H9 (cell line): ENCODE data around the gene C1QL1. TPM values are rescaled to one million over a fixed set of nuclear protein-coding genes. Genes with fewer than 3 reads are reported as not detected.

ENCODE experiments used
- DNase-seq: peaks from one replicate; pipeline ENCODE4 v3.0.0-alpha.2; 2017
- H2AFZ ChIP-seq: one replicate; pipeline ENCODE4 v1.6.1; 2013; ENCODE audit warnings: mild to moderate bottlenecking, low read length, control low read depth, moderate library complexity
- H2AK5ac ChIP-seq: 2 replicates; pipeline ENCODE4 v1.6.1; 2013; ENCODE audit warnings: low read length, control low read depth, mixed read lengths; ENCODE audit not compliant: insufficient read length
- H2BK120ac ChIP-seq: one replicate; pipeline ENCODE4 v1.6.1; 2013; ENCODE audit warnings: low read depth, mild to moderate bottlenecking, low read length, control low read depth, inconsistent platforms; ENCODE audit not compliant: poor library complexity, severe bottlenecking
- H2BK12ac ChIP-seq: 2 replicates; pipeline ENCODE4 v1.6.1; 2013; ENCODE audit warnings: low read length, control low read depth, mixed read lengths, low read depth; ENCODE audit not compliant: insufficient read length
- H2BK15ac ChIP-seq: 2 replicates; pipeline ENCODE4 v1.6.1; 2013; ENCODE audit warnings: low read depth, low read length, control low read depth
- H2BK20ac ChIP-seq: one replicate; pipeline ENCODE4 v1.6.1; 2013; ENCODE audit warnings: low read depth, mild to moderate bottlenecking, low read length, control low read depth, inconsistent platforms; ENCODE audit not compliant: poor library complexity, severe bottlenecking
- H2BK5ac ChIP-seq: 2 replicates; pipeline ENCODE4 v1.6.1; 2013; ENCODE audit warnings: low read length, control low read depth, mixed read lengths; ENCODE audit not compliant: insufficient read length
- H3K14ac ChIP-seq: 2 replicates; pipeline ENCODE4 v1.6.1; 2013; ENCODE audit warnings: low read length, control low read depth; ENCODE audit not compliant: insufficient read depth
- H3K18ac ChIP-seq: 2 replicates; pipeline ENCODE4 v1.6.1; 2013; ENCODE audit warnings: low read depth, mild to moderate bottlenecking, mixed read lengths, low read length, control low read depth; ENCODE audit not compliant: insufficient read length
- H3K23ac ChIP-seq: 2 replicates; pipeline ENCODE4 v1.6.1; 2013; ENCODE audit warnings: low read length, control low read depth, mixed read lengths, low read depth; ENCODE audit not compliant: insufficient read length
- H3K23me2 ChIP-seq: 2 replicates; pipeline ENCODE4 v1.6.1; 2013; ENCODE audit warnings: low read depth, mild to moderate bottlenecking, mixed read lengths, low read length, control low read depth; ENCODE audit not compliant: insufficient read length, poor library complexity, severe bottlenecking
- H3K27ac ChIP-seq: 2 replicates; pipeline ENCODE4 v1.5.1; 2013; ENCODE audit warnings: low read length, control low read depth, mixed read lengths, low read depth; ENCODE audit not compliant: insufficient read length
- H3K27me3 ChIP-seq: 2 replicates; pipeline ENCODE4 v1.6.1; 2013; ENCODE audit warnings: low read length, control low read depth, inconsistent platforms; ENCODE audit not compliant: insufficient read depth
- H3K4ac ChIP-seq: 2 replicates; pipeline ENCODE4 v1.6.1; 2013; ENCODE audit warnings: low read depth, mild to moderate bottlenecking, control low read depth, inconsistent platforms, low read length, moderate library complexity
- H3K4me1 ChIP-seq: 2 replicates; pipeline ENCODE4 v1.6.1; 2013; ENCODE audit warnings: low read length, control low read depth, inconsistent platforms; ENCODE audit not compliant: insufficient read depth
- H3K4me2 ChIP-seq: 2 replicates; pipeline ENCODE4 v1.6.1; 2013; ENCODE audit warnings: low read length, control low read depth, mixed read lengths; ENCODE audit not compliant: insufficient read length, insufficient read depth
- H3K56ac ChIP-seq: 2 replicates; pipeline ENCODE4 v1.6.1; 2013; ENCODE audit warnings: low read depth, mild to moderate bottlenecking, mixed read lengths, low read length, control low read depth; ENCODE audit not compliant: insufficient read length
- H3K79me1 ChIP-seq: 2 replicates; pipeline ENCODE4 v1.6.1; 2013; ENCODE audit warnings: low read depth, mild to moderate bottlenecking, moderate library complexity, low read length, control low read depth, inconsistent platforms; ENCODE audit not compliant: insufficient read depth, poor library complexity, severe bottlenecking
- H3K79me2 ChIP-seq: 2 replicates; pipeline ENCODE4 v1.6.1; 2013; ENCODE audit warnings: low read length, control low read depth, inconsistent platforms; ENCODE audit not compliant: insufficient read depth
- H3K9ac ChIP-seq: 2 replicates; pipeline ENCODE4 v1.6.1; 2013; ENCODE audit warnings: low read length, control low read depth, mixed read lengths; ENCODE audit not compliant: insufficient read length; ENCODE audit errors: extremely low read depth
- H3K9me3 ChIP-seq: one replicate; pipeline ENCODE4 v1.6.1; 2013; ENCODE audit warnings: low read depth, low read length, inconsistent platforms; ENCODE audit not compliant: control insufficient read depth
- H3T11ph ChIP-seq: one replicate; pipeline ENCODE4 v1.6.1; 2013; ENCODE audit warnings: mild to moderate bottlenecking, low read length, control low read depth, inconsistent platforms
- H4K20me1 ChIP-seq: one replicate; pipeline ENCODE4 v1.6.1; 2013; ENCODE audit not compliant: control insufficient read depth, insufficient read length, insufficient read depth
- H4K5ac ChIP-seq: 2 replicates; pipeline ENCODE4 v1.6.1; 2013; ENCODE audit warnings: low read depth, mild to moderate bottlenecking, mixed read lengths, low read length, control low read depth; ENCODE audit not compliant: insufficient read length
- H4K8ac ChIP-seq: replicated peaks from 2 replicates; pipeline ENCODE4 v1.6.1; 2013; ENCODE audit warnings: low read length, control low read depth, mixed read lengths, low read depth; ENCODE audit not compliant: insufficient read length
- H4K91ac ChIP-seq: 2 replicates; pipeline ENCODE4 v1.6.1; 2013; ENCODE audit warnings: low read depth, mild to moderate bottlenecking, moderate library complexity, mixed read lengths, low read length, control low read depth; ENCODE audit not compliant: insufficient read length
- H3K27ac Mint-ChIP-seq, 3 experiments: 2 replicates in 2 of 3; 3 replicates in 1 of 3; pipeline ENCODE4 v1.8.0; 2020 to 2021; ENCODE audit warnings: mixed read lengths in 3 of 3, mild to moderate bottlenecking in 1 of 3, moderate library complexity in 1 of 3
- H3K27me3 Mint-ChIP-seq: 2 replicates; pipeline ENCODE4 v1.8.0; 2021; ENCODE audit warnings: low read depth, mild to moderate bottlenecking, moderate library complexity, mixed read lengths
- H3K36me3 Mint-ChIP-seq, 3 experiments: 2 replicates in 2 of 3; 3 replicates in 1 of 3; pipeline ENCODE4 v1.8.0; 2020 to 2021; ENCODE audit warnings: low read depth in 3 of 3, mixed read lengths in 3 of 3; ENCODE audit not compliant: insufficient read depth in 1 of 3
- H3K4me1 Mint-ChIP-seq, 2 experiments: 2 replicates each; pipeline ENCODE4 v1.8.0; 2020; ENCODE audit warnings: mixed read lengths in 2 of 2
- H3K4me3 Mint-ChIP-seq, 2 experiments: 2 replicates in 1 of 2; 3 replicates in 1 of 2; pipeline ENCODE4 v1.8.0; 2020 to 2021; ENCODE audit warnings: mild to moderate bottlenecking in 2 of 2, mixed read lengths in 2 of 2, moderate library complexity in 1 of 2
- H3K9me3 Mint-ChIP-seq, 2 experiments: 2 replicates in 1 of 2; 3 replicates in 1 of 2; pipeline ENCODE4 v1.8.0; 2020; ENCODE audit warnings: mild to moderate bottlenecking in 2 of 2, mixed read lengths in 2 of 2, moderate library complexity in 1 of 2
- WGBS: extraction: QIAGEN DNeasy Blood & Tissue Kit; methylation state at CpG from one replicate; pipeline ENCODE4 v1.1.7; 2013; ENCODE audit warnings: missing lambda C conversion rate, low lambda C conversion rate, mixed read lengths; ENCODE audit not compliant: insufficient read length; ENCODE audit errors: extremely low coverage; 5-methylcytosine and 5-hydroxymethylcytosine counted together
- total RNA-seq: library from RNA; stranded (reverse); gene quantifications from 2 replicates; pipeline ENCODE4 v1.2.1, GENCODE V29; 2021
- TF ChIP-seq, protein P1 (sequence below): fragments of 200-600 bp; sonication (generic); conservative IDR thresholded peaks from 3 replicates; pipeline ENCODE4 v1.8.0; 2021; ENCODE audit warnings: antibody characterized with exemption, mild to moderate bottlenecking

C1QL1 gene
- total RNA-seq, 1 experiment from 2014 or later: 6.0 TPM

DNA sequence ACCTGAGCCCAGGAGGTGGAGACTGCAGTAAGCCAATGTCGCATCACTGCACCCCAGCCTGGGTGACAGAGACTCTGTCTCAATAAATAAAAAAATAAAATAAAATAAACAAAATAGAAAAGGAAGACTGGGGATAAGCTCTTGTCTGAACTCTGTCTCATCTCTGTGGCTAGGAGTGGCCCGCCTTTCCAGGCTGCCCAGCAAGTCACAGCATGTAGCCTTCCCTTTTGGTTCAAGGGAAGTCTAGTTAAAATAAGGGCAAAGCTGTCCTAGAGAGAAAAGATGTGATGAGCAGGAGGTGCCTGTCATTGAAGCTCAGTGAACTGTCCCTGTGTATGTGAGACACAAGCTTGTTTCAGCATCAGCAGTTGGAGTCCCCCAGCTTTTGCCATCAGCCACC lies 50.1 kb downstream of the C1QL1 start:
- no peak overlapping the region for H2AFZ ChIP-seq
- no peak overlapping the region for H3K14ac ChIP-seq
- H3K4me1 ChIP-seq: peaks cover 7% of the 10 kb centered on the region; the same call in 1 of the 2 replicates
- no peak overlapping the region for H2BK20ac ChIP-seq
- no peaks in the 10 kb centered on the region for H3K23me2 ChIP-seq
- H3K79me2 ChIP-seq: no peaks in the 10 kb centered on the region
- no peak overlapping the region for H2BK5ac ChIP-seq
- no peak overlapping the region for H2AK5ac ChIP-seq
- H3K4me1 Mint-ChIP-seq: peaks cover 17 to 23% of the 10 kb centered on the region in 2 experiments
- H3K27ac ChIP-seq: no peak overlapping the region
- no peak overlapping the region for H2BK12ac ChIP-seq
- H2BK15ac ChIP-seq: no peak overlapping the region
- WGBS: no CpG with 5 or more reads among the region's 2 CpGs
- no peak for DNase-seq
- H3T11ph ChIP-seq: no peak overlapping the region
- peaks cover 40% of the 10 kb centered on the region for H3K27me3 Mint-ChIP-seq
- H3K9me3 ChIP-seq: no peaks in the 10 kb centered on the region
- H3K79me1 ChIP-seq: no peaks in the 10 kb centered on the region
- TF ChIP-seq, protein P1, sequence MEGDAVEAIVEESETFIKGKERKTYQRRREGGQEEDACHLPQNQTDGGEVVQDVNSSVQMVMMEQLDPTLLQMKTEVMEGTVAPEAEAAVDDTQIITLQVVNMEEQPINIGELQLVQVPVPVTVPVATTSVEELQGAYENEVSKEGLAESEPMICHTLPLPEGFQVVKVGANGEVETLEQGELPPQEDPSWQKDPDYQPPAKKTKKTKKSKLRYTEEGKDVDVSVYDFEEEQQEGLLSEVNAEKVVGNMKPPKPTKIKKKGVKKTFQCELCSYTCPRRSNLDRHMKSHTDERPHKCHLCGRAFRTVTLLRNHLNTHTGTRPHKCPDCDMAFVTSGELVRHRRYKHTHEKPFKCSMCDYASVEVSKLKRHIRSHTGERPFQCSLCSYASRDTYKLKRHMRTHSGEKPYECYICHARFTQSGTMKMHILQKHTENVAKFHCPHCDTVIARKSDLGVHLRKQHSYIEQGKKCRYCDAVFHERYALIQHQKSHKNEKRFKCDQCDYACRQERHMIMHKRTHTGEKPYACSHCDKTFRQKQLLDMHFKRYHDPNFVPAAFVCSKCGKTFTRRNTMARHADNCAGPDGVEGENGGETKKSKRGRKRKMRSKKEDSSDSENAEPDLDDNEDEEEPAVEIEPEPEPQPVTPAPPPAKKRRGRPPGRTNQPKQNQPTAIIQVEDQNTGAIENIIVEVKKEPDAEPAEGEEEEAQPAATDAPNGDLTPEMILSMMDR: no peak
- no peak overlapping the region; a peak in 1 of 5 replicates for H3K4me3 Mint-ChIP-seq
- 0 out of 2 replicates have a peak, but pooled peaks cover 2% of the 10 kb centered on the region for H3K27me3 ChIP-seq
- no peak overlapping the region for H4K8ac ChIP-seq
- H3K4me2 ChIP-seq: no peak overlapping the region
- H3K18ac ChIP-seq: no peak overlapping the region
- H4K20me1 ChIP-seq: no peaks in the 10 kb centered on the region
- no peak overlapping the region for H2BK120ac ChIP-seq
- H3K9ac ChIP-seq: no peak overlapping the region
- H3K9me3 Mint-ChIP-seq: no peaks in the 10 kb centered on the region
- no peak overlapping the region for H4K91ac ChIP-seq
- no peak overlapping the region for H4K5ac ChIP-seq
- H3K27ac Mint-ChIP-seq: no peak overlapping the region
- no peak overlapping the region for H3K56ac ChIP-seq
- no peak overlapping the region for H3K4ac ChIP-seq
- no peaks in the 10 kb centered on the region for H3K36me3 Mint-ChIP-seq
- H3K23ac ChIP-seq: no peak overlapping the region
